Stimulated activated CD4-positive, alpha-beta T cell treated with anti-CD3 and anti-CD28 coated beads, Interleukin-2, amount 100 ng/mL, for 48 hours (primary cell): Measurements from ENCODE around the gene CDK14.

Experiments used
- DNase-seq, 2 donors: peaks; one replicate each; pipeline ENCODE4 v3.0.0-alpha.2; 2020

Gene CDK14

GRCh38 chr7:91182819-91183764 lies 587.0 kb downstream of the CDK14 start:
- no peak for DNase-seq

GRCh38 chr7:91185771-91186170 lies 589.6 kb downstream of the CDK14 start:
- DNase-seq, result no peak

GRCh38 chr7:91187061-91187460 lies 590.9 kb downstream of the CDK14 start:
- no peak for DNase-seq

- no peak for DNase-seq
Measured at GRCh38 chr7:91191771-91192170, 595.6 kb downstream of the CDK14 start.

- DNase-seq, result no peak
Measured at GRCh38 chr7:91193141-91193540, 597.0 kb downstream of the CDK14 start.

GRCh38 chr7:91194841-91195240 lies 598.7 kb downstream of the CDK14 start:
- DNase-seq, result no peak

- no peak for DNase-seq
Measured at GRCh38 chr7:91196058-91196457, 599.9 kb downstream of the CDK14 start.

- no peak for DNase-seq
Measured at GRCh38 chr7:91198371-91198770, 602.2 kb downstream of the CDK14 start.

- DNase-seq, result no peak
Measured at GRCh38 chr7:91199601-91200000, 603.5 kb downstream of the CDK14 start.

- no peak for DNase-seq
Measured at GRCh38 chr7:91201442-91202113, 605.5 kb downstream of the CDK14 start.

GRCh38 chr7:91206361-91206960 lies 610.3 kb downstream of the CDK14 start:
- DNase-seq, result no peak

GRCh38 chr7:91212582-91212981 lies 616.5 kb downstream of the CDK14 start:
- DNase-seq, result no peak

GRCh38 chr7:91226411-91226810 lies 630.3 kb downstream of the CDK14 start:
- no peak for DNase-seq

- no peak for DNase-seq
Measured at GRCh38 chr7:91228327-91228726, 632.2 kb downstream of the CDK14 start.

- no peak for DNase-seq
Measured at GRCh38 chr7:91228927-91229558, 632.9 kb downstream of the CDK14 start.

- DNase-seq, result no peak
Measured at GRCh38 chr7:91230100-91230499, 634.0 kb downstream of the CDK14 start.

- no peak for DNase-seq
Measured at GRCh38 chr7:91230503-91230902, 634.4 kb downstream of the CDK14 start.

GRCh38 chr7:91233212-91233611 lies 637.1 kb downstream of the CDK14 start:
- DNase-seq, result no peak

GRCh38 chr7:91235211-91235832 lies 639.2 kb downstream of the CDK14 start:
- no peak for DNase-seq

GRCh38 chr7:91239171-91239604 lies 643.1 kb downstream of the CDK14 start:
- DNase-seq, result no peak

- DNase-seq, result no peak
Measured at GRCh38 chr7:91239772-91240171, 643.7 kb downstream of the CDK14 start.

- no peak for DNase-seq
Measured at GRCh38 chr7:91240376-91240941, 644.3 kb downstream of the CDK14 start.
